Astrocyte of the spinal cord (primary cell): ENCODE data around the gene REPS2.
A peak's percentile ranks its signal among the peaks of the same experiment; 100 is the strongest.

Experiments used
- DNase-seq: peaks from one replicate; pipeline ENCODE4 v3.0.0; 2011; ENCODE audit warnings: low read depth, low spot score
- H3K4me3 ChIP-seq: 2 replicates; pipeline ENCODE4 v1.5.1; 2011; ENCODE audit warnings: low read depth, mild to moderate bottlenecking, low read length, moderate library complexity
- CTCF ChIP-seq: IDR thresholded peaks from 2 replicates; pipeline ENCODE4 v1.5.1; 2012; ENCODE audit warnings: low read depth, mild to moderate bottlenecking, low read length, inconsistent platforms
- in situ Hi-C: cut with HindIII; loops from 2 replicates; pipeline ENCODE4 v1.10.0; 2017; ENCODE audit warnings: low sequenced_read_pairs

The REPS2 gene

GRCh38 chrX:17095161-17095560 lies 148.7 kb downstream of the REPS2 start:
- in situ Hi-C loops = no loop called here
- no peak for DNase-seq

GRCh38 chrX:17098516-17099247 lies 152.2 kb downstream of the REPS2 start:
- in situ Hi-C loops = no loop called here
- H3K4me3 ChIP-seq = no peak overlapping the region
- TF ChIP-seq CTCF = no peak
- no peak for DNase-seq

More at GRCh38 chrX:17095161-17095560, 148.7 kb downstream of the REPS2 start:
- no peak for TF ChIP-seq CTCF
- H3K4me3 ChIP-seq = no peak overlapping the region

GRCh38 chrX:17104433-17104832 lies 158.0 kb downstream of the REPS2 start:
- in situ Hi-C loops = no loop called here
- no peak overlapping the region for H3K4me3 ChIP-seq
- no peak for TF ChIP-seq CTCF
- no peak for DNase-seq

DNA sequence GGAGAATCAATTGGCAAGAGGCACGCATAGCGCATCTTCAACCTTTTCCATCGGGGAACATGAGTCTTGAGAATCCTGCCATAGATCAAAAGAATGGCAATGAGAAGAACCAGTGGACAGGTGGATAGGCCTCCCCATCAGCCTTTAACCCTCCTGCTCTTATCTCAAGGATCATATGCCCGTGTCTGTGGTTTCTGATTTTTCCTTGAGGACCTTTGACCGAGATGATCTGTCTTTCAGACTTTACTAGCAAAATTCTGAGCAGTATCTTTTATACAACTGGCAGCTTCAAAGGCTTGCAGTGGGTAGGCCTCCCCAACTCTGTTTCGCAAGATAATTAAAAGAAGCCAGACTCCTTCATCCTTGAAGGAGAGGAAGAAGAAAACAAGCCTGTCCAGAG lies 174.4 kb downstream of the REPS2 start:
- H3K4me3 ChIP-seq = no peak overlapping the region
- in situ Hi-C loops = no loop called here
- no peak for DNase-seq
- TF ChIP-seq CTCF = no peak

- TF ChIP-seq CTCF = no peak
- H3K4me3 ChIP-seq = no peak overlapping the region
- in situ Hi-C loops = no loop called here
- peak; percentile 47 for DNase-seq
Observed at GRCh38 chrX:17154001-17154400, 207.5 kb downstream of the REPS2 start.

DNA sequence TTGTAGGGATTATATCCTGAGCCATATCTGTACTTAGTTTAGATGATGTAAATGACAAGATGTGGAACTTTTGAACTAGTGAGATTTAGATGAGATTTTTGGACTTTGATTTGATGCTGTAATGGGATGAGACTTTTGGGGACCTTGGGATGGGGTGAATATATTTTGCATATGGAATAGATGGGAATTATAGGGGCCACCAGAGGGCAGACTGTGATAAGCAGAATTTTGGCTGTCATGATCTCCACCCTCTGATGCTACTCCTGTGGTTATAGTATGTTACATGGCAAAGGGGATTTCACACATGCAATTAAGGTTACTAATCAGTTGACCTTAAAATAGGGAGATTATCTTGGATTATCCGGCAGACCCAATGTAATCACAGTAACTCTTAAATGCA lies 214.5 kb downstream of the REPS2 start:
- no peak for DNase-seq
- in situ Hi-C loops = no loop called here

More for the DNA sequence above, 214.5 kb downstream of the REPS2 start:
- no peak overlapping the region for H3K4me3 ChIP-seq
- TF ChIP-seq CTCF = peak; percentile 1
